Erythroblast (primary cell): ENCODE measurements around the gene AKAP8L.

Source experiments
- GATA1 ChIP-seq: IDR thresholded peaks from 2 replicates; pipeline ENCODE4 v1.6.1; 2011; ENCODE audit warnings: low read depth, mild to moderate bottlenecking, control low read depth, low read length, moderate library complexity
- POLR2A ChIP-seq: IDR thresholded peaks from 2 replicates; pipeline ENCODE4 v1.6.1; 2011; ENCODE audit warnings: mild to moderate bottlenecking, low read length

DNA sequence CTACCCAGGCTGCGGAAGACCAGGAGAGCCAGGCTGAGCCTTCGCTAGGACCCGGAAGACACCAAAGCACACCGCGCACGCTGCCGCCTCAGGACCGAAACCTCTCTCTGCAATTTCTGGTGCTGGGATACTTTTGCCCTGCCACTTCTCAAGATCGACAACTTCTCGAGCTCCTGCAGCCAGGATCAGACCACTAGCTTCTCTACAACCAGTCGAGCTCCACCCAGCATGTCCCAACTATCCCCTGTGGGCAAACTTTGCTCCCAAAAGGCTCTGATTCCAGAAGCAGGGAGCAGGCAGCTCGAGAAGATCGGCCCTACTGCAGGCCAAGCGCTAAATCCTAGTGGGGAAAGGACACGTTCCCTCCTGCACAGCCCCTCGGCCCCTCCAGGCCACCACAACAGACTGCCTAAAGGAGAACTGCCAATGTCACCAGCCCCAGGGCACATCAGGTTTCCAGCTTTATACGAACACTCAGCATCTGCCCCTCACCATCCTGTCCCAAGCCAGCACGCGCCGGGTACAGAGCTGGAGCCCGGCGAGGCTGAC is 40.2 kb downstream of the AKAP8L start:
- TF ChIP-seq POLR2A (no peak), GATA1 (no peak)
